Gastroesophageal sphincter (tissue), 4 donors: ENCODE measurements around the gene C1orf74. TPM values are rescaled to one million over a fixed set of nuclear protein-coding genes. Genes with fewer than 3 reads are reported as not detected.

Experiments
- ATAC-seq: fragments of 150-250 bp; one replicate; pipeline ENCODE4 v1.9.1; 2016; ENCODE audit warnings: mild to moderate bottlenecking, moderate library complexity
- H3K27ac ChIP-seq, 4 donors: fragments of 200-600 bp; sonication (generic) in 3 of 4; 1 replicate in 3 of 4; 2 replicates in 1 of 4; pipeline ENCODE4 v1.5.1; 2016 to 2019
- H3K27me3 ChIP-seq: fragments of 200-600 bp; sonication (generic); one replicate; pipeline ENCODE4 v1.5.1; 2019
- H3K36me3 ChIP-seq, 2 donors: fragments of 200-600 bp; sonication (generic); one replicate each; pipeline ENCODE4 v1.5.1; 2019; ENCODE audit warnings: control low read depth in 1 of 2
- H3K4me1 ChIP-seq, 3 donors: fragments of 200-600 bp; sonication (generic); 1 replicate in 2 of 3; 2 replicates in 1 of 3; pipeline ENCODE4 v1.5.1; 2016 to 2019; ENCODE audit warnings: control low read depth in 2 of 3
- H3K4me3 ChIP-seq, 2 donors: fragments of 200-600 bp; sonication (generic); one replicate each; pipeline ENCODE4 v1.5.1; 2019; ENCODE audit warnings: mild to moderate bottlenecking in 1 of 2, moderate library complexity in 1 of 2
- H3K9me3 ChIP-seq, 3 donors: fragments of 200-600 bp; sonication (generic); one replicate each; pipeline ENCODE4 v1.5.1; 2017 to 2019; ENCODE audit warnings: control low read depth in 2 of 3
- EP300 ChIP-seq: sonication (generic); formaldehyde crosslinking; IDR thresholded peaks from one replicate; pipeline ENCODE4 v1.6.1; 2017; ENCODE audit warnings: antibody characterized with exemption, mild to moderate bottlenecking
- POLR2A ChIP-seq, 2 donors: fragments of 450-650 bp; IDR thresholded peaks; one replicate each; pipeline ENCODE4 v1.6.1; 2017; ENCODE audit warnings: antibody characterized with exemption in 2 of 2, mild to moderate bottlenecking in 2 of 2, moderate library complexity in 1 of 2
- POLR2AphosphoS5 ChIP-seq: sonication (generic); formaldehyde crosslinking; IDR thresholded peaks from one replicate; pipeline ENCODE4 v1.6.1; 2017; ENCODE audit warnings: antibody characterized with exemption
- WGBS, 2 donors: methylation state at CpG; one replicate each; pipeline ENCODE4 v1.1.5; 2018; ENCODE audit warnings: low coverage in 1 of 2; 5-methylcytosine and 5-hydroxymethylcytosine counted together
- total RNA-seq, 4 donors: library from RNA; depleted of rRNA; stranded (reverse); fragments of >200 nt; gene quantifications; one replicate each; pipeline ENCODE4 v1.1.0, GENCODE V29; 2016
- TF ChIP-seq, protein P1 (sequence below), 4 experiments: fragments of 200-600 bp in 2 of 4; fragments of 450-650 bp in 2 of 4; sonication (generic) in 1 of 4; IDR thresholded peaks; one replicate each; pipeline ENCODE4 v1.5.1; 2017 to 2019; ENCODE audit warnings: antibody characterized with exemption in 4 of 4, mild to moderate bottlenecking in 2 of 4, moderate library complexity in 2 of 4

Gene C1orf74
- total RNA-seq, 4 donors from 2014 or later: 0.64 to 1.3 (median 0.87) TPM

DNA sequence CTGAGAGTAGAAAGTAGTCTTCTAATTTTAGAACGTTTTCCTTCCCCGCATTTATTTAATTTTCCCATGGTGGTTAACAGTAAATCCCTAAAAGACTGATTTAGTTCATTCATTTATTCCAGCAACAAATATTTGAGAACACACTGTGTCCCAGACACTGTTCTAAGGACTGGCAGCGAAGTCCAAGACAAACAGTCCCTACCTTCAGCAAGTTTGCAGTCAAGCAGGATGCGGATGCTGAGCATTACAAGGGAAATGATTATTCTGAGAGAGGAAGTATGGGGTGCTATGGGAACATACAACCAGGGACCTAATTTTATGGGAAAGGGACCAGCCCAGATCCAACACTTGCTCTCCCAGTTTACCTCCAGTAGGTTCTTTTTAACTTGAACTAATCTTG is 1.2 kb upstream of the C1orf74 start:
- no peak for TF ChIP-seq POLR2A (IDR thresholded peaks at IDR 0.05)
- TF ChIP-seq, protein P1, sequence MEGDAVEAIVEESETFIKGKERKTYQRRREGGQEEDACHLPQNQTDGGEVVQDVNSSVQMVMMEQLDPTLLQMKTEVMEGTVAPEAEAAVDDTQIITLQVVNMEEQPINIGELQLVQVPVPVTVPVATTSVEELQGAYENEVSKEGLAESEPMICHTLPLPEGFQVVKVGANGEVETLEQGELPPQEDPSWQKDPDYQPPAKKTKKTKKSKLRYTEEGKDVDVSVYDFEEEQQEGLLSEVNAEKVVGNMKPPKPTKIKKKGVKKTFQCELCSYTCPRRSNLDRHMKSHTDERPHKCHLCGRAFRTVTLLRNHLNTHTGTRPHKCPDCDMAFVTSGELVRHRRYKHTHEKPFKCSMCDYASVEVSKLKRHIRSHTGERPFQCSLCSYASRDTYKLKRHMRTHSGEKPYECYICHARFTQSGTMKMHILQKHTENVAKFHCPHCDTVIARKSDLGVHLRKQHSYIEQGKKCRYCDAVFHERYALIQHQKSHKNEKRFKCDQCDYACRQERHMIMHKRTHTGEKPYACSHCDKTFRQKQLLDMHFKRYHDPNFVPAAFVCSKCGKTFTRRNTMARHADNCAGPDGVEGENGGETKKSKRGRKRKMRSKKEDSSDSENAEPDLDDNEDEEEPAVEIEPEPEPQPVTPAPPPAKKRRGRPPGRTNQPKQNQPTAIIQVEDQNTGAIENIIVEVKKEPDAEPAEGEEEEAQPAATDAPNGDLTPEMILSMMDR (IDR thresholded peaks at IDR 0.05): no peak
- no peak for TF ChIP-seq POLR2AphosphoS5
- no peak for TF ChIP-seq EP300
- peak overlapping the region in 3 of 4 donors; percentile 22 to 83 (median 82) for H3K27ac ChIP-seq
- WGBS, 2 donors: 94 to 98% methylated on average over 4 of the region's 4 CpGs
- H3K4me1 ChIP-seq: peaks cover 7 to 49% (median 12%) of the 10 kb centered on the region in 3 donors
- no peaks in the 10 kb centered on the region for H3K27me3 ChIP-seq
- ATAC-seq: no peak
- H3K4me3 ChIP-seq: no peak overlapping the region
- no peaks in the 10 kb centered on the region for H3K36me3 ChIP-seq
- H3K9me3 ChIP-seq: no peaks in the 10 kb centered on the region

DNA sequence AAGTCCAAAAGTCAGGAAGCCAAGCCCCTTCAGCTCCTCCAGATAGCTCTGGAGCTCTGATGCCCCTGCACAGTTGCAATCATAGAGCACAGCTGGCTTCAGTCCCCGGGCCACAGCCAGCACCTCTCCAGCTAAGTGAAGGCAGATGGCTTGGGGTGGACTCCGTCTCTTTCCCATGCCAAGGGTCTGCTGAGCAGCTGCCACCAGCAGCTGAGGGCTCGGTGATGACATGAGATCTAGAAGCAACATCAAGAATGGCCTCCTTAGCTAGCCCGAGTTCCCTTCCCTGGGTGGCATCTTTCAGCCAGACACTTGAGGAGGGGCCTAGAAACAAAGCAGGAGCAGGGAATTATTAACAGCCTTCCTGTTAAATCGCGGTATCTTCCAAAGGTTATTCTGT is 973 bp downstream of the C1orf74 start:
- Histone ChIP-seq H3K4me1 (peaks cover 7 to 45% (median 12%) of the 10 kb centered on the region in 3 donors), H3K27me3 (no peaks in the 10 kb centered on the region), H3K27ac (no peak overlapping the region), H3K4me3 (peak overlapping the region in 1 of 2 donors; percentile 58), H3K36me3 (no peaks in the 10 kb centered on the region), H3K9me3 (no peaks in the 10 kb centered on the region)
- no peak for ATAC-seq
- TF ChIP-seq POLR2A (IDR thresholded peaks at IDR 0.05) (no peak), POLR2AphosphoS5 (no peak)
- TF ChIP-seq, protein P1 (IDR thresholded peaks at IDR 0.05): no peak
- WGBS, 2 donors: 64% methylated on average over 2 to 3 of the region's 6 CpGs

DNA sequence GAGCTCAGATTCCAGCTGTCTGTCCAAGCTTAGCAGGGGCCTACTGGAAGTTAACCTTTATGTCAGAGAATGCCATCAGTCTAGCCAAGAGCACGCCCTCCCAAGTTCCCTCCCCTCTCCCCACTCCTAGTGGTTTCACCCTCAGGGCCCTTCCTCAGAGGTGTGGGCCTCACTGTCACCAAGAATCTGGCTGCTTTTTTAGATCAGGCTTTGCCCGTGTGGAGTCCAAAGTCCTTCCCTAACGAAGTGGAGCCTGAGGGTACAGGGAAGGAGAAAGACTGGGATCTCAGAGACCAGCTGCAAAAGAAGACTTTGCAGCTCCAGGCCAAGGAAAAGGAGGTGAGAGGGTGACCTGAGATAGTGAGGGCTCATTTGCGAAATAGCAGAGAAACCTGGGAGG is 4.1 kb downstream of the C1orf74 start:
- TF ChIP-seq POLR2A (IDR thresholded peaks at IDR 0.05) (no peak), POLR2AphosphoS5 (no peak), EP300 (no peak)
- TF ChIP-seq, protein P1 (IDR thresholded peaks at IDR 0.05): no peak
- WGBS, 2 donors: 86 to 93% methylated on average over 2 of the region's 4 CpGs
- no peak overlapping the region for H3K27ac ChIP-seq
- ATAC-seq: no peak
- no peaks in the 10 kb centered on the region for H3K9me3 ChIP-seq
- no peak overlapping the region for H3K4me3 ChIP-seq
- H3K27me3 ChIP-seq: no peaks in the 10 kb centered on the region
- peaks cover 0 to 18% (median 8%) of the 10 kb centered on the region in 3 donors for H3K4me1 ChIP-seq
- H3K36me3 ChIP-seq: no peaks in the 10 kb centered on the region

DNA sequence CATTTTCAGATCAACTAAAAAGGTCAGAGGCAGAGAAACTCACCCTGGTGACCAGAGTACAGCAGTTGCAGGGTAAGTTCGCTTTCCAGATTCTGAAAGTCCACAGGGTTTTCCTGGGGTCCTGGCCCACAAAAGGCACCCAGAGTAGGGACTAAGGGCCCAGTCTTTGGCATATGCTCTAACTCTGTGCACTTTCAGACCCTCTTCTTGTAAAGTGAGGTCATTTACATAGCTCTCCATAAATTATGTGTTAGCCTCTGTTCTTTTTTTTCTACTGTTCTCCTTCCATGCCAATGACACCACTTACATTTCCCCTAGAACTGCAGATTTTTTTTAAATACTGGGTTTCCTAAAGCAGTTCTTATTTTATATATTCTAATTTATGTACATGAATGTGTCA is 6.3 kb downstream of the C1orf74 start:
- no peak overlapping the region for H3K27ac ChIP-seq
- TF ChIP-seq EP300 (no peak), POLR2A (IDR thresholded peaks at IDR 0.05) (no peak), POLR2AphosphoS5 (no peak)
- TF ChIP-seq, protein P1 (IDR thresholded peaks at IDR 0.05): no peak
- H3K4me1 ChIP-seq: peaks cover 0 to 2% (median 0%) of the 10 kb centered on the region in 3 donors
- no peaks in the 10 kb centered on the region for H3K36me3 ChIP-seq
- no peaks in the 10 kb centered on the region for H3K9me3 ChIP-seq
- H3K4me3 ChIP-seq: no peak overlapping the region
- no peaks in the 10 kb centered on the region for H3K27me3 ChIP-seq
- WGBS, 2 donors: 100% methylated on average over 1 of the region's 1 CpG
- ATAC-seq: no peak

DNA sequence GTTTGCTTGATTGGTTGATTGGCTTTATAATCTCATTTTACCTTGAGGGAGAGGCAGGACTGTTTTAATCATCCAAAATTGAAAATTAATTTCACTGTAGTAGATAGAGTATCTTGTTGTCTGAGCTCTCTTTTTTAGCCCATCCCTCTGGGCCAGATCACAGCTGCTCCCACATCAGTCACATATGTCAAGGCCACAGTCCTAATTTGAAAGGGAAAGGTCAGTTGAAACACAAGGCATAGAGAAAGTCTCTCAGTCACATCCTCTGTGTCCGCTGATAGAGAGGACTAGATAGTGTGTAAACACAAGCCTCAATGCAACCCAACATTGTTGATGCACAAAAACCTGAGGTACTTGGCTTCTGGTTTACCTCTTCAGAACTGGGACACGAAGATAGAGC is 6.8 kb downstream of the C1orf74 start:
- ATAC-seq: no peak
- Histone ChIP-seq H3K27me3 (no peaks in the 10 kb centered on the region), H3K9me3 (no peaks in the 10 kb centered on the region), H3K27ac (no peak overlapping the region), H3K4me3 (no peak overlapping the region), H3K36me3 (no peaks in the 10 kb centered on the region), H3K4me1 (peaks cover 0 to under 1% (median 0%) of the 10 kb centered on the region in 3 donors)
- 85 to 100% methylated on average over 1 to 2 of the region's 2 CpGs for WGBS, 2 donors
- TF ChIP-seq EP300 (no peak), POLR2AphosphoS5 (no peak), POLR2A (IDR thresholded peaks at IDR 0.05) (no peak)
- TF ChIP-seq, protein P1 (IDR thresholded peaks at IDR 0.05): no peak
